Inferior parietal cortex (tissue), 1 donor: ENCODE measurements around the gene LINC00305.

Experiments used
- DNase-seq: peaks from one replicate; pipeline ENCODE4 v3.0.0-alpha.2; 2016; ENCODE audit errors: extremely low spot score

Gene LINC00305

GRCh38 chr18:64115881-64116280 is 33.0 kb downstream of the LINC00305 start:
- no peak for DNase-seq

GRCh38 chr18:64111950-64112349 is 36.9 kb downstream of the LINC00305 start:
- no peak for DNase-seq

GRCh38 chr18:64110692-64111480 is 38.0 kb downstream of the LINC00305 start:
- no peak for DNase-seq

GRCh38 chr18:64103986-64104385 is 44.9 kb downstream of the LINC00305 start:
- DNase-seq = no peak

GRCh38 chr18:64100116-64100922 is 48.6 kb downstream of the LINC00305 start:
- DNase-seq = no peak

- DNase-seq = no peak
Observed at GRCh38 chr18:64099244-64099643, 49.6 kb downstream of the LINC00305 start.

- no peak for DNase-seq
Observed at GRCh38 chr18:64097497-64097896, 51.4 kb downstream of the LINC00305 start.

GRCh38 chr18:64095056-64095455 is 53.8 kb downstream of the LINC00305 start:
- DNase-seq = no peak

- DNase-seq = no peak
Observed at GRCh38 chr18:64094210-64094609, 54.7 kb downstream of the LINC00305 start.

- DNase-seq = no peak
Observed at GRCh38 chr18:64091526-64091925, 57.4 kb downstream of the LINC00305 start.

- no peak for DNase-seq
Observed at GRCh38 chr18:64090876-64091275, 58.0 kb downstream of the LINC00305 start.

GRCh38 chr18:64083916-64084315 is 65.0 kb downstream of the LINC00305 start:
- no peak for DNase-seq

- DNase-seq = no peak
Observed at GRCh38 chr18:64082513-64082912, 66.4 kb downstream of the LINC00305 start.

GRCh38 chr18:64082054-64082453 is 66.8 kb downstream of the LINC00305 start:
- no peak for DNase-seq

- DNase-seq = no peak
Observed at GRCh38 chr18:64073971-64074370, 74.9 kb downstream of the LINC00305 start.

GRCh38 chr18:64055019-64055418 is 93.9 kb downstream of the LINC00305 start:
- DNase-seq = no peak

- no peak for DNase-seq
Observed at GRCh38 chr18:64053246-64053645, 95.6 kb downstream of the LINC00305 start.

GRCh38 chr18:64052772-64053171 is 96.1 kb downstream of the LINC00305 start:
- DNase-seq = no peak

- no peak for DNase-seq
Observed at GRCh38 chr18:64044616-64045015, 104.3 kb downstream of the LINC00305 start.

- no peak for DNase-seq
Observed at GRCh38 chr18:64042728-64043358, 106.0 kb downstream of the LINC00305 start.

GRCh38 chr18:64037812-64038414 is 111.0 kb downstream of the LINC00305 start:
- peak; percentile 84 for DNase-seq

GRCh38 chr18:64032312-64032711 is 116.6 kb downstream of the LINC00305 start:
- DNase-seq = no peak
